Thoracic aorta (tissue), 2 donors: ENCODE results near the gene ADARB2. TPM values are rescaled to one million over a fixed set of nuclear protein-coding genes. Genes with fewer than 3 reads are reported as not detected.

Experiments
- ATAC-seq: fragments of 150-250 bp; one replicate; pipeline ENCODE4 v1.8.0; 2017; ENCODE audit warnings: low read depth; ENCODE audit not compliant: insufficient number of reproducible peaks, low FRiP score
- DNase-seq: peaks from one replicate; pipeline ENCODE4 v3.0.0-alpha.2; 2020; ENCODE audit warnings: low spot score
- H3K27ac ChIP-seq, 2 donors: fragments of 200-600 bp; sonication (generic); 1 replicate in 1 of 2; 2 replicates in 1 of 2; pipeline ENCODE4 v1.5.1; 2016; ENCODE audit warnings: mild to moderate bottlenecking in 2 of 2, moderate library complexity in 2 of 2
- H3K27me3 ChIP-seq: fragments of 200-600 bp; sonication (generic); replicated peaks from 2 replicates; pipeline ENCODE4 v1.6.0; 2016; ENCODE audit warnings: mild to moderate bottlenecking; ENCODE audit not compliant: insufficient read depth
- H3K36me3 ChIP-seq: fragments of 200-600 bp; sonication (generic); one replicate; pipeline ENCODE4 v1.5.1; 2016
- H3K4me1 ChIP-seq, 2 donors: fragments of 200-600 bp; sonication (generic); 1 replicate in 1 of 2; 2 replicates in 1 of 2; pipeline versions ENCODE4 v1.5.1 to v1.6.0; 2016; ENCODE audit warnings: low read depth in 2 of 2, mild to moderate bottlenecking in 1 of 2; ENCODE audit not compliant: control insufficient read depth in 1 of 2
- H3K4me3 ChIP-seq: fragments of 200-600 bp; sonication (generic); 2 replicates; pipeline ENCODE4 v1.5.1; 2016; ENCODE audit warnings: mild to moderate bottlenecking
- H3K9me3 ChIP-seq: fragments of 200-600 bp; sonication (generic); 2 replicates; pipeline ENCODE4 v1.5.1; 2016
- CTCF ChIP-seq: fragments of 200-600 bp; sonication (generic); IDR thresholded peaks from one replicate; pipeline ENCODE4 v1.5.1; 2019; ENCODE audit warnings: antibody characterized with exemption
- total RNA-seq, 2 donors: library from RNA; depleted of rRNA; stranded (reverse); fragments of >200 nt; gene quantifications; one replicate each; pipeline versions ENCODE4 v1.1.0 to v1.2.3, GENCODE V29; 2016

Gene ADARB2
- total RNA-seq, 2 donors from 2014 or later = 0.71 to 3.1 TPM

DNA sequence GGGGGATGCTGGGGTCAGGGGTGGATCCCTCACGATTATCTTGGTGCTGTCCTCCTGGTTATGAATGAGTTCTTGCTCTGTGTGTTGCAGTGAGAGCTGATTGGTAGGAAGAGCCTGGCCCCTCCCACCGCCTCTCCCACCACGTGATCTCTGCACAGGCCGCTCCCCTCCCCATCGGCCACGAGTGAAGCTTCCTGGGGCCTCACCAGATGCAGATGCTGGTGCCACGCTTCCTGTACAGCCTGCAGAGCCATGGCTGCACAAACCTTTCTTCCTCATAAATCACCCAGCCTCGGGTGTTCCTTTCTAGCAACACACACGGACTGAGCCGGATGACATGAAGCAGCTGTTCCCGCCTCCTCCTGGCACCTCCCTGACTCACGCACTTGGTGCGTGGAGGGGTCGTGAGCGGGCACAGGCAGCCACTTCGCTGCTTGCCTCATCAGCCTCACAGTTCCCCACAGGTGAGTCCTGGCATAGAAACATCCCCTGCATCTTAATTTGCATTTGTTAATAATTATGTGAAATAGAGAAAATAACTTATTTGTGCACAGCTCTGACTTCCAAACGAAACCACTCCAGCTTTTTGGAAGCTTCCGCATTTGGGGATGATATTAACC, 210.8 kb downstream of the ADARB2 start:
- Histone ChIP-seq H3K36me3 (no peaks in the 10 kb centered on the region), H3K9me3 (no peaks in the 10 kb centered on the region), H3K27me3 (no peaks in the 10 kb centered on the region), H3K4me1 (no peaks in the 10 kb centered on the region), H3K4me3 (no peak overlapping the region), H3K27ac (no peak overlapping the region)
- DNase-seq (no peak), ATAC-seq (no peak)
- no peak for TF ChIP-seq CTCF

DNA sequence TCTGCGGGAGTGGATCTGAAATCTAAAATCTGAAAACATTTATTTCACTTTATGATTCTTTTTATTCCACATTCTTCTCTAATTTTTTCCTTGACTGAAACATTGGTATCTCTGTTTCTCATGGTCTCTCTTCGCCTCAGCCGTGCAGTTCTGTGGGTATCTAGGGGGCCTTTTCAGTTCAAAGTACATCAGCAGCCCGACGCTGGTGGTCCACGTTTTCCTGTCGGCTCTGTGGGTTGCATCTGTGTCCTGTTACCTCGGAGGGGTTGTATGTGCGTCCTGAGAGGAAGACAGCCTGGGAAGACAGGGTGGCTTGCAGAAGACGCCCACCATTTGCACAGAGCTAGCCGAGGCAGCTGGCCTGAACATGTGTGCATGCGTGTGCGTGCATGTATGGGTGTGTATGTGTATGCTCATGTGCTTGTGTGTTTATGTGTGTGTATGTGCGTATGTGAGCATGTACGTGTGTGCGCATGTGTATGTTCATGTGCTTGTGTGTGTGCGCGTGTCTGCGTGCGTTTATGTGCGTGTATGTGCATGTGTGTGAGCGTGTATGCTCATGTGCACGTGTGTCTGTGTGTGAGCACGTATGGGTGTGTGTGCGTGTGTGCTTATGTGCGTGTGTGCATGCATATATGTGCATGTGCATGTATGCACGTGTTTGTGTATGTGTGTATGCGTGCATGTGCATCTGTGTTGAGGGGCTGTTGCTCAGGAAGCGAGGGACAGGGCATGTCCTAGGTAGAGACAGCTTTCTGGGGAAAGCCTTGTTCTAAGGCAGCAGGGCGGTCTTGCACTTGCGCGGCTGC, 211.8 kb downstream of the ADARB2 start:
- Histone ChIP-seq H3K4me1 (no peaks in the 10 kb centered on the region), H3K27ac (no peak overlapping the region), H3K27me3 (no peaks in the 10 kb centered on the region), H3K4me3 (no peak overlapping the region), H3K9me3 (no peaks in the 10 kb centered on the region), H3K36me3 (no peaks in the 10 kb centered on the region)
- ATAC-seq = no peak
- TF ChIP-seq CTCF = no peak
- DNase-seq = no peak

GRCh38 chr10:1524540-1524939, 212.8 kb downstream of the ADARB2 start:
- H3K4me1 ChIP-seq = no peaks in the 10 kb centered on the region
- TF ChIP-seq CTCF = no peak
- ATAC-seq (no peak), DNase-seq (no peak)
- no peaks in the 10 kb centered on the region for H3K9me3 ChIP-seq
- no peak overlapping the region for H3K27ac ChIP-seq
- no peaks in the 10 kb centered on the region for H3K36me3 ChIP-seq
- H3K27me3 ChIP-seq = no peaks in the 10 kb centered on the region
- H3K4me3 ChIP-seq = no peak overlapping the region

GRCh38 chr10:1523221-1523620, 214.1 kb downstream of the ADARB2 start:
- Histone ChIP-seq H3K4me3 (no peak overlapping the region), H3K27me3 (no peaks in the 10 kb centered on the region), H3K9me3 (no peaks in the 10 kb centered on the region), H3K4me1 (no peaks in the 10 kb centered on the region), H3K36me3 (no peaks in the 10 kb centered on the region), H3K27ac (no peak overlapping the region)
- no peak for TF ChIP-seq CTCF
- ATAC-seq = no peak
- no peak for DNase-seq

DNA sequence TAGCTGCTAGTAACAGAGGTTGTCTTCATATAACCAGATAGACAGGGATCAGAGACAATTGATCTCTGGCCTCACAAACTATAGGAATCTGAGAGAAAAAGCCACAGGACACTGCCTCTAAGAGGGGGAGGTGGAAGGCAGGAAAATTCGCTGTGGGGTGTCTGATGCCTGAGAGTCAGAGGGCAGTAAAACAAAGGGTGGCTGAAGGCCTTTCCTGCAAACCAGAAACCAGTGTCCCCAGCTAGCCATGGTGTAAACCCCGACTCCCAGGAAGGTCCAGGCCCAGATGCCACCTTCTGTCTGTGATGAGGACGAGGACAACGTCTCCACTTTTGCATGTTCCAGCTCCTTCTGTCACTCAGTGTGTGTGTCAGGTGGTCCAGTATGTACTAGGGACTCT, 215.1 kb downstream of the ADARB2 start:
- H3K27me3 ChIP-seq = no peaks in the 10 kb centered on the region
- ATAC-seq (no peak), DNase-seq (no peak)
- H3K4me3 ChIP-seq = no peak overlapping the region
- no peak overlapping the region for H3K27ac ChIP-seq
- H3K36me3 ChIP-seq = no peaks in the 10 kb centered on the region
- no peaks in the 10 kb centered on the region for H3K9me3 ChIP-seq
- TF ChIP-seq CTCF = no peak
- H3K4me1 ChIP-seq = no peaks in the 10 kb centered on the region
